Measurements from ENCODE around the gene EPB41L4B. TPM values are rescaled to one million over a fixed set of nuclear protein-coding genes. Genes with fewer than 3 reads are reported as not detected.

EPB41L4B gene
- total RNA-seq, 1 donor from 2014 or later = 3.7 TPM

GRCh38 chr9:109122726-109123621 lies 197.9 kb downstream of the EPB41L4B start:
- DNase-seq (ENCODE audit: low spot score) = no peak
- Mint-ChIP-seq H3K27me3 (ENCODE audit: low read depth) (no peaks in the 10 kb centered on the region), H3K36me3 (ENCODE audit: low read depth) (no peaks in the 10 kb centered on the region), H3K27ac (ENCODE audit: unreplicated experiment) (no peak overlapping the region), H3K9me3 (ENCODE audit: low read depth) (no peaks in the 10 kb centered on the region), H3K4me1 (ENCODE audit: low read depth) (peaks cover 12% of the 10 kb centered on the region), H3K4me3 (ENCODE audit: unreplicated experiment) (no peak overlapping the region)
- TF ChIP-seq, protein P1, sequence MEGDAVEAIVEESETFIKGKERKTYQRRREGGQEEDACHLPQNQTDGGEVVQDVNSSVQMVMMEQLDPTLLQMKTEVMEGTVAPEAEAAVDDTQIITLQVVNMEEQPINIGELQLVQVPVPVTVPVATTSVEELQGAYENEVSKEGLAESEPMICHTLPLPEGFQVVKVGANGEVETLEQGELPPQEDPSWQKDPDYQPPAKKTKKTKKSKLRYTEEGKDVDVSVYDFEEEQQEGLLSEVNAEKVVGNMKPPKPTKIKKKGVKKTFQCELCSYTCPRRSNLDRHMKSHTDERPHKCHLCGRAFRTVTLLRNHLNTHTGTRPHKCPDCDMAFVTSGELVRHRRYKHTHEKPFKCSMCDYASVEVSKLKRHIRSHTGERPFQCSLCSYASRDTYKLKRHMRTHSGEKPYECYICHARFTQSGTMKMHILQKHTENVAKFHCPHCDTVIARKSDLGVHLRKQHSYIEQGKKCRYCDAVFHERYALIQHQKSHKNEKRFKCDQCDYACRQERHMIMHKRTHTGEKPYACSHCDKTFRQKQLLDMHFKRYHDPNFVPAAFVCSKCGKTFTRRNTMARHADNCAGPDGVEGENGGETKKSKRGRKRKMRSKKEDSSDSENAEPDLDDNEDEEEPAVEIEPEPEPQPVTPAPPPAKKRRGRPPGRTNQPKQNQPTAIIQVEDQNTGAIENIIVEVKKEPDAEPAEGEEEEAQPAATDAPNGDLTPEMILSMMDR (IDR thresholded peaks at IDR 0.05) = no peak

Other genes starting within 250 kb of the EPB41L4B start
- 39.6 to 48.3 TPM (median 43.8 TPM) in 3 replicates for gene TMEM245, start 201.1 kb downstream of the EPB41L4B start, total RNA-seq
- gene FRRS1L, start 153.8 kb downstream of the EPB41L4B start, total RNA-seq = 3.6 to 5.3 TPM (median 4.1 TPM) in 3 replicates
- gene PTPN3, start 177.2 kb upstream of the EPB41L4B start, total RNA-seq = 4.5 to 7.2 TPM (median 6.6 TPM) in 3 replicates

Measured in chondrocyte (in vitro differentiated cells).